Karpas-422 (cell line): ENCODE measurements around the gene TSPYL1. TPM values are rescaled to one million over a fixed set of nuclear protein-coding genes. Genes with fewer than 3 reads are reported as not detected.

Experiments
- DNase-seq: peaks from one replicate; pipeline ENCODE4 v3.0.0-alpha.2; 2015
- H2AFZ ChIP-seq: fragments of 200-600 bp; sonication (generic); 2 replicates; pipeline ENCODE4 v1.6.1; 2014; ENCODE audit warnings: antibody characterized with exemption, low read length, mixed read lengths
- H3K27ac ChIP-seq: fragments of 200-600 bp; sonication (generic); 2 replicates; pipeline ENCODE4 v1.5.1; 2014; ENCODE audit warnings: mild to moderate bottlenecking, low read length, moderate library complexity
- H3K27me3 ChIP-seq: fragments of 200-600 bp; sonication (generic); 2 replicates; pipeline ENCODE4 v1.6.1; 2014; ENCODE audit warnings: low read length, mixed read lengths
- H3K36me3 ChIP-seq: fragments of 200-600 bp; sonication (generic); 2 replicates; pipeline ENCODE4 v1.6.1; 2014; ENCODE audit warnings: low read length, mixed read lengths; ENCODE audit not compliant: insufficient read depth
- H3K4me1 ChIP-seq: fragments of 200-600 bp; sonication (generic); 2 replicates; pipeline ENCODE4 v1.6.1; 2014; ENCODE audit warnings: mild to moderate bottlenecking, low read length, mixed read lengths
- H3K4me2 ChIP-seq: fragments of 200-600 bp; sonication (generic); 2 replicates; pipeline ENCODE4 v1.6.1; 2014; ENCODE audit warnings: low read length, low read depth, mild to moderate bottlenecking; ENCODE audit not compliant: poor library complexity, severe bottlenecking
- H3K4me3 ChIP-seq: fragments of 200-600 bp; sonication (generic); 2 replicates; pipeline ENCODE4 v1.5.1; 2014; ENCODE audit warnings: mild to moderate bottlenecking, antibody characterized with exemption, low read length, mixed read lengths
- H3K79me2 ChIP-seq: fragments of 200-600 bp; sonication (generic); 2 replicates; pipeline ENCODE4 v1.6.1; 2014; ENCODE audit warnings: mild to moderate bottlenecking, low read length, mixed read lengths
- H3K9ac ChIP-seq: fragments of 200-600 bp; sonication (generic); 2 replicates; pipeline ENCODE4 v1.6.0; 2014; ENCODE audit warnings: low read length
- H3K9me2 ChIP-seq: fragments of 200-600 bp; sonication (generic), shearing (Covaris generic); replicated peaks from 2 replicates; pipeline ENCODE4 v1.6.0; 2014; ENCODE audit warnings: mild to moderate bottlenecking, low read length, moderate library complexity; ENCODE audit not compliant: insufficient read depth
- H3K9me3 ChIP-seq: fragments of 300-700, 200-600 bp; sonication (generic); 2 replicates; pipeline ENCODE4 v1.6.1; 2014; ENCODE audit warnings: low read length, mixed read lengths
- H4K20me1 ChIP-seq: fragments of 200-600 bp; sonication (generic); 2 replicates; pipeline ENCODE4 v1.6.1; 2014; ENCODE audit warnings: mild to moderate bottlenecking, antibody characterized with exemption, low read length, low read depth; ENCODE audit not compliant: insufficient read depth
- total RNA-seq: library from RNA; depleted of rRNA; stranded (reverse); fragments of >200 nt; shearing (Covaris generic); gene quantifications from 2 replicates; pipeline ENCODE4 v1.2.3, GENCODE V29; 2014; ENCODE audit warnings: low replicate concordance

TSPYL1 gene
- total RNA-seq, 1 experiment from 2014 or later = 46.0 TPM

- H3K27me3 ChIP-seq = no peaks in the 10 kb centered on the region
- no peaks in the 10 kb centered on the region for H3K79me2 ChIP-seq
- no peaks in the 10 kb centered on the region for H4K20me1 ChIP-seq
- no peak overlapping the region for H3K27ac ChIP-seq
- H3K4me2 ChIP-seq = no peak overlapping the region
- H3K36me3 ChIP-seq = no peaks in the 10 kb centered on the region
- H3K9ac ChIP-seq = no peak overlapping the region
- no peak overlapping the region for H3K4me3 ChIP-seq
- no peak overlapping the region for H2AFZ ChIP-seq
- no peaks in the 10 kb centered on the region for H3K9me2 ChIP-seq
- no peaks in the 10 kb centered on the region for H3K9me3 ChIP-seq
- DNase-seq = no peak
- H3K4me1 ChIP-seq = no peaks in the 10 kb centered on the region
These were observed 27.3 kb upstream of the TSPYL1 start for GRCh38 chr6:116307001-116307400.

DNA sequence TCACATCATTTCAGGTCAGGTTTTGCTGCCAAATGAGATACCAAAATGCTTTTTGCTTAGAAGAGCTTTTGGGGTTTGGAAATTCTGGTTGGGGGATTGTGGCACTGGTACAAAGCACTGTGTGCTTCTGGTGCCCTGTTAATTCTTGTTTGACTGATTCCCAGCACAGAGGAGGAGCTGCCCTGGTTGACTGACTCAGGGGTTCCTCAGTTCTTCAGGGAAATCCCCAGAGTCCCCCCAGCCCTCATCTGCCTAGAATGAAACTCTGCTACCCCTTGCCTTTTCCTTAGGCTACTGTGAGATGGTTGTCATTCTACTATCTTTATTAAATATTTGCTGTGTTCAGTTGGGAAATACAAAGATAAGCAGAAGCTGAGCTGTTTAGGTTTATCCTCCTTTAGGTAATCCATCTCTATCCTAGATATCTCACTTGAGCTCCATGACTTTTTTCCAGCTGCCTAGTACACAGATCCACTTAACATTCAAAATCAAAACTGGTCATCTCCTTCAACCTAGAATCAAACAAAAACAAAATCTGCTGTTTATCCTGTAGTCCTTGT, 24.9 kb upstream of the TSPYL1 start:
- H3K9ac ChIP-seq = no peak overlapping the region
- no peak for DNase-seq
- H4K20me1 ChIP-seq = no peaks in the 10 kb centered on the region
- no peak overlapping the region for H3K4me3 ChIP-seq
- no peaks in the 10 kb centered on the region for H3K9me2 ChIP-seq
- no peaks in the 10 kb centered on the region for H3K79me2 ChIP-seq
- H3K27ac ChIP-seq = no peak overlapping the region
- H3K36me3 ChIP-seq = no peaks in the 10 kb centered on the region
- H3K4me1 ChIP-seq = no peaks in the 10 kb centered on the region
- no peaks in the 10 kb centered on the region for H3K27me3 ChIP-seq
- no peaks in the 10 kb centered on the region for H3K9me3 ChIP-seq
- no peak overlapping the region for H3K4me2 ChIP-seq
- H2AFZ ChIP-seq = no peak overlapping the region

DNA sequence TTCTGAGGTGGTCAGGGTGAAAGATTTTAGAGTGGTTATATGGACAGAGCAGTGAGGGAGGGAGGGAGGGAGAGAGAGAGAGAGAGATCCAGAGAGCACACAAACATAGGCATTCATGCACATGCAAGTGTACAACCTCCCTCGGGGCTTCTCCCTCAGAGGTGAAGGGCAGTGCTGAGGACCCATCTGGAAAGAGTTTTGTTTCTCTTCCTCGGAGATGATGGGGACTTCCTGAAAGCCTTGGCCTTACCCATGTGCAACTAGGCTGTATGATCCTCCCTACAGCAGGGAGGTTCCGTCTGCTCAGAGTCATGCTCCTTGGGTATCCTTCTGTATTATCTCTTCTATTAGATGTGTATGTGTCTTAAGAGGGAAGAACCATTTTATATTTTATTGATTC, 21.4 kb upstream of the TSPYL1 start:
- H3K27ac ChIP-seq = no peak overlapping the region
- no peaks in the 10 kb centered on the region for H3K79me2 ChIP-seq
- H4K20me1 ChIP-seq = no peaks in the 10 kb centered on the region; the same call in 1 of the 2 replicates
- no peak overlapping the region for H3K4me2 ChIP-seq
- peaks cover 5% of the 10 kb centered on the region; the same call in 1 of the 2 replicates for H3K9me3 ChIP-seq
- H3K36me3 ChIP-seq = no peaks in the 10 kb centered on the region
- no peaks in the 10 kb centered on the region for H3K9me2 ChIP-seq
- no peak overlapping the region for H3K9ac ChIP-seq
- peaks cover 5% of the 10 kb centered on the region; the same call in 1 of the 2 replicates for H3K4me1 ChIP-seq
- DNase-seq = no peak
- no peak overlapping the region for H3K4me3 ChIP-seq
- H3K27me3 ChIP-seq = 0 out of 2 replicates have a peak, but pooled peaks cover 6% of the 10 kb centered on the region
- H2AFZ ChIP-seq = no peak overlapping the region

GRCh38 chr6:116300566-116300965, 20.8 kb upstream of the TSPYL1 start:
- Histone ChIP-seq H2AFZ (no peak overlapping the region), H3K9ac (no peak overlapping the region), H3K79me2 (no peaks in the 10 kb centered on the region), H4K20me1 (no peaks in the 10 kb centered on the region; the same call in 1 of the 2 replicates), H3K4me2 (no peak overlapping the region), H3K4me1 (peaks cover 5% of the 10 kb centered on the region; the same call in 1 of the 2 replicates), H3K4me3 (no peak overlapping the region), H3K27ac (no peak overlapping the region), H3K36me3 (no peaks in the 10 kb centered on the region), H3K9me3 (peaks cover 5% of the 10 kb centered on the region; the same call in 1 of the 2 replicates), H3K27me3 (0 out of 2 replicates have a peak, but pooled peaks cover 6% of the 10 kb centered on the region), H3K9me2 (no peaks in the 10 kb centered on the region)
- no peak for DNase-seq

GRCh38 chr6:116298973-116299372, 19.2 kb upstream of the TSPYL1 start:
- H3K4me1 ChIP-seq = peaks cover 5% of the 10 kb centered on the region; the same call in 1 of the 2 replicates
- no peak overlapping the region for H3K4me2 ChIP-seq
- H3K27me3 ChIP-seq = 0 out of 2 replicates have a peak, but pooled peaks cover 6% of the 10 kb centered on the region
- H3K9me2 ChIP-seq = no peaks in the 10 kb centered on the region
- no peak overlapping the region for H2AFZ ChIP-seq
- H3K9me3 ChIP-seq = peaks cover 5% of the 10 kb centered on the region; the same call in 1 of the 2 replicates
- H3K36me3 ChIP-seq = no peaks in the 10 kb centered on the region
- no peak for DNase-seq
- H3K79me2 ChIP-seq = no peaks in the 10 kb centered on the region
- no peak overlapping the region for H3K9ac ChIP-seq
- H3K4me3 ChIP-seq = no peak overlapping the region
- H4K20me1 ChIP-seq = no peaks in the 10 kb centered on the region; the same call in 1 of the 2 replicates
- H3K27ac ChIP-seq = no peak overlapping the region

DNA sequence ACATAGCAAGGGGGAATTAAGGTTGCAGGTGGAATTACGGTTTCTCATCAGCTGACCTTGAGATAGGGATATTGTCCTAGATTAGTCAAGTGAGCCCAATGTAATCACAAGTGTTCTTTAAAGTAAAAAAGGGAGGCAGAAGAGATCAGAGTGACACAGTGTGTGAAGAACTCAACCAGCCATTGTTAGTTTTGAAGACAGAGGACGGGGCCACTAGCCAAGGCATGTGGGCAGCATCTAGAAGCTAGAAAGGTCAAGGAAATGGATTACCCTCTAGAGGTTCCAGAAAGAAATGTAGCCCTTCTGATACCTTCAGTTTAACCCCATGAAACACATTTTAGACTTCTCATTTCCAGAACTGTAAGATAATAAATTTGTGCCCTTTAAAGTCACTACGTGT, 18.5 kb upstream of the TSPYL1 start:
- Histone ChIP-seq H3K9me3 (peaks cover 5% of the 10 kb centered on the region; the same call in 1 of the 2 replicates), H4K20me1 (no peaks in the 10 kb centered on the region; the same call in 1 of the 2 replicates), H2AFZ (no peak overlapping the region), H3K9ac (no peak overlapping the region), H3K27ac (no peak overlapping the region), H3K79me2 (no peaks in the 10 kb centered on the region), H3K36me3 (no peaks in the 10 kb centered on the region), H3K27me3 (0 out of 2 replicates have a peak, but pooled peaks cover 6% of the 10 kb centered on the region), H3K9me2 (no peaks in the 10 kb centered on the region), H3K4me3 (no peak overlapping the region), H3K4me1 (peaks cover 5% of the 10 kb centered on the region; the same call in 1 of the 2 replicates), H3K4me2 (no peak overlapping the region)
- DNase-seq = no peak

- H3K27ac ChIP-seq = no peak overlapping the region
- no peaks in the 10 kb centered on the region; the same call in 1 of the 2 replicates for H4K20me1 ChIP-seq
- no peaks in the 10 kb centered on the region for H3K4me1 ChIP-seq
- no peaks in the 10 kb centered on the region for H3K9me3 ChIP-seq
- no peaks in the 10 kb centered on the region for H3K36me3 ChIP-seq
- no peak overlapping the region for H3K4me2 ChIP-seq
- H3K9me2 ChIP-seq = no peaks in the 10 kb centered on the region
- DNase-seq = no peak
- no peak overlapping the region for H3K4me3 ChIP-seq
- no peak overlapping the region for H2AFZ ChIP-seq
- H3K9ac ChIP-seq = no peak overlapping the region
- H3K27me3 ChIP-seq = no peaks in the 10 kb centered on the region
- no peaks in the 10 kb centered on the region for H3K79me2 ChIP-seq
These were observed 12.8 kb upstream of the TSPYL1 start for GRCh38 chr6:116292553-116292952.

- no peak overlapping the region for H2AFZ ChIP-seq
- peak; percentile 16 for DNase-seq
- no peaks in the 10 kb centered on the region for H3K79me2 ChIP-seq
- H3K9ac ChIP-seq = no peak overlapping the region
- no peaks in the 10 kb centered on the region for H3K9me3 ChIP-seq
- no peaks in the 10 kb centered on the region; the same call in 1 of the 2 replicates for H4K20me1 ChIP-seq
- no peaks in the 10 kb centered on the region for H3K36me3 ChIP-seq
- H3K27ac ChIP-seq = no peak overlapping the region
- no peaks in the 10 kb centered on the region for H3K27me3 ChIP-seq
- H3K4me3 ChIP-seq = no peak overlapping the region
- no peak overlapping the region for H3K4me2 ChIP-seq
- no peaks in the 10 kb centered on the region for H3K4me1 ChIP-seq
- no peaks in the 10 kb centered on the region for H3K9me2 ChIP-seq
These were observed 12.1 kb upstream of the TSPYL1 start for GRCh38 chr6:116291701-116292396.
